GM12872 (cell line): ENCODE results near the gene PRKAR1B.

Source experiments
- TF ChIP-seq, protein P1 (sequence below): IDR thresholded peaks from 3 replicates; pipeline ENCODE4 v1.5.1; 2011; ENCODE audit warnings: low read depth, mild to moderate bottlenecking, low read length, moderate library complexity; ENCODE audit not compliant: insufficient read depth

Gene PRKAR1B

DNA sequence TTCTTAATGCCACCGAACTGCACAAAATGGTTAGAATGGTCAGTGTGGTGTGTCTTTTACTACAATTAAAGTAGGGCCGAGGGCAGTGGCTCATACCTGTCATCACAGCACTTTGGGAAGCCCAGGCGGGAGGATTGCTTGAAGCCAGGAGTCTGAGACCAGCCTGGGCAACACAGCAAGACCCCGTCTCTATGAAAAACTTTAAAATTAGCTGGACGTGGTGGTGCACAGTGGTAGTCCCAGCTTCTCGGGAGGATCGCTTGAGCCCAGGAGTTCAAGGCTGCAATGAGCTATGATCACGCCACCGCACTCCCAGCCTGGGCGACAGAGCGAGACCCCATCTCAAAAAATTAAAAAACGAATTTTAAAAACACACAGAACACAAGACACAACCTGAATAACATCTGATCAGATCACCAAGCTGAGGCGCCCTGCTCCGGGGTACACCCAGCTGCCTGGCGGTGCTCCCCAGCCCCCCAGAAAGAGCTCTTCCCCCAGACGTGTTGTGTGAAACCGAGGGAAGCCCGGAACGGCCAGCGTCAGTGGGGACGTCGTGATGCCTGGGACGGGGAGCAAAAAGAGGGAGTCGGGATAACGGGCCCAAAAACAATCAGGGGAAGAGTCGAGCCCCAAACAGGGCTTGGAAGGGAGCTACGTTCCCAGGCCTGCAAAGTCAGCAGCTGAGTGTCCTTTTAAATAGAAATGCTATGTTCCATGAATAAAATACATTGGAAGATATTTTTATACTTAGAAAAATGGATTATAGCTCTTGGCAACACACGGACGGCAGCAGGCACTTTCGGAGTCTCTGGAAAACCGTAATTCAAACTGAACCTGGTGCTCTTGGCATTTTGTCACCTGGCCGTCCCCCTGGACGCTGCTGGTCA, 126.7 kb downstream of the PRKAR1B start:
- TF ChIP-seq, protein P1, sequence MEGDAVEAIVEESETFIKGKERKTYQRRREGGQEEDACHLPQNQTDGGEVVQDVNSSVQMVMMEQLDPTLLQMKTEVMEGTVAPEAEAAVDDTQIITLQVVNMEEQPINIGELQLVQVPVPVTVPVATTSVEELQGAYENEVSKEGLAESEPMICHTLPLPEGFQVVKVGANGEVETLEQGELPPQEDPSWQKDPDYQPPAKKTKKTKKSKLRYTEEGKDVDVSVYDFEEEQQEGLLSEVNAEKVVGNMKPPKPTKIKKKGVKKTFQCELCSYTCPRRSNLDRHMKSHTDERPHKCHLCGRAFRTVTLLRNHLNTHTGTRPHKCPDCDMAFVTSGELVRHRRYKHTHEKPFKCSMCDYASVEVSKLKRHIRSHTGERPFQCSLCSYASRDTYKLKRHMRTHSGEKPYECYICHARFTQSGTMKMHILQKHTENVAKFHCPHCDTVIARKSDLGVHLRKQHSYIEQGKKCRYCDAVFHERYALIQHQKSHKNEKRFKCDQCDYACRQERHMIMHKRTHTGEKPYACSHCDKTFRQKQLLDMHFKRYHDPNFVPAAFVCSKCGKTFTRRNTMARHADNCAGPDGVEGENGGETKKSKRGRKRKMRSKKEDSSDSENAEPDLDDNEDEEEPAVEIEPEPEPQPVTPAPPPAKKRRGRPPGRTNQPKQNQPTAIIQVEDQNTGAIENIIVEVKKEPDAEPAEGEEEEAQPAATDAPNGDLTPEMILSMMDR, result no peak

DNA sequence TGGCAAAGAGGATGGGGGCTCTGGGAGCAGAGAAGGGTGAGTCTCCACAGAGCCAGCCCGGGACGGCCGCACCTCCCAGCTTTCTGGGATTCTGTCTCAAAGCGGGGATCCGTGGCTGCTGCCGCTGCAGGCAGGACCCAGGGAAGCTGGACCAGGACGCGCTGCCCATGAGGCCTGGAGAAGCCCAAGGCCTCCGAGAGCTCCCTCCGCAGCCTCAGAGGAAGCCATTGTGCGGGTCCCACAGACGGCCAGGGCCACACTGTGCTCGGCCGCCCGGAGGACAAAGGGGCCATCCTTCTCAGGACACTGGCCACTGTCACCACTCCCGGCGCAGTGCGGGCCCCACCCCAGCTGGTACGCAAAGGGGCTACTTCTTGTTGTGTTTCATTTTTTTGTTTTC, 128.2 kb downstream of the PRKAR1B start:
- TF ChIP-seq, protein P1, result no peak

DNA sequence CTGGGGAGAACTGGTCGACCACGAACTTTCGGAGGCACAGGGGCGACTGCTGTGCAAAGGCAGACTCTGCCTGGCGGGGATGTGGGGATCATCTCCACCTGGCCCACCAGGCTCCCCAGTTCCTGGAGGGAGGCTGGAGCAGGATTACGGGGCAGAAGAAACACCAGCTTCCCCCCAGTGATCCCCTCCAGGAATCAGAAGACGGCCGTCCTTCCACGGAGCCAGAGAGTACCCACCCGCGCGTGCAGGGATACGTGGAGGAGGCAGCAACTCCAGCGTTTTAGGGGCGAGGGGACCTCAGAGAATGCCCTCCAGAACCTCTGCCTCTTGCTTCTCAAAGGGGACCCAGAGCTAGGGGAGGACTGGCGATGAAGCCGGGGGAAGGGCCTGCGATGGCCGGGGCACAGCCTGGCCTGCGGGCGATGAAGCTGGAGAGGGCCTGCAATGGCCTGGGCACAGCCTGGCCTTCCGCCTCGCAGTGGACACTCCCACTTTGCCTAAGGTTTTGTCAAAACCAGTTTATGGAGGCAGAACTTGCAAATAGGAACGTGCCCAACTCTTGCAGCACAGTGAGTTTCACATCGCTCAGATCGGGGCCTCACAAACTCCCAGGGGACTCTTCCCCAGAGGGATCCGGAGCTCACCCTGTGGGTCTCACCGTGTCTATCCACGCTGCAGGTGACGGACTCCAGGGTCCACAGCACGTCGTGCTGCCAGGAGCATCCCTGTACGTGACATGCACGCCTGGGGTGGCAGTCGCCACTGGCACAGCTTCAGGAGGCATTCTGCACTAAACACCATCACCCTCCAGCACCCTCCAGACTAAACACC, 129.5 kb downstream of the PRKAR1B start:
- TF ChIP-seq, protein P1, result no peak

DNA sequence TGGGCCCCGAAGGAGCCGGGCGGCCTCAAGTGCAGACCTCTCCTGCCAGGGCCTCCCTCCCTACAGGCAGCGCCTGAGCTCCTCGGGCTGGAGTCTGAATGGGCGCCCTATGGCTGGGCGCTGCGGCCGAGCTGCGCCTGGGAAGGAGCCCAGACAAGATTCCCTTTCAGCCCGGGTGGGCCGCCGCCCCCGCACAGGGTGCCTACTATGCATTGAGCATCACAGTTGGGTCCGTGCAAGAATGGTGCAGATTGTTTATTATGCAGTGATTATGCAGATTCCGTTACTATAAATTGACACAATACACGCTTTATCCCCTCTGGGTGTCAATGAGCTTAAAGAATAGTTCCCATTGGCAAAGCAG, 130.3 kb downstream of the PRKAR1B start:
- TF ChIP-seq, protein P1, result no peak

DNA sequence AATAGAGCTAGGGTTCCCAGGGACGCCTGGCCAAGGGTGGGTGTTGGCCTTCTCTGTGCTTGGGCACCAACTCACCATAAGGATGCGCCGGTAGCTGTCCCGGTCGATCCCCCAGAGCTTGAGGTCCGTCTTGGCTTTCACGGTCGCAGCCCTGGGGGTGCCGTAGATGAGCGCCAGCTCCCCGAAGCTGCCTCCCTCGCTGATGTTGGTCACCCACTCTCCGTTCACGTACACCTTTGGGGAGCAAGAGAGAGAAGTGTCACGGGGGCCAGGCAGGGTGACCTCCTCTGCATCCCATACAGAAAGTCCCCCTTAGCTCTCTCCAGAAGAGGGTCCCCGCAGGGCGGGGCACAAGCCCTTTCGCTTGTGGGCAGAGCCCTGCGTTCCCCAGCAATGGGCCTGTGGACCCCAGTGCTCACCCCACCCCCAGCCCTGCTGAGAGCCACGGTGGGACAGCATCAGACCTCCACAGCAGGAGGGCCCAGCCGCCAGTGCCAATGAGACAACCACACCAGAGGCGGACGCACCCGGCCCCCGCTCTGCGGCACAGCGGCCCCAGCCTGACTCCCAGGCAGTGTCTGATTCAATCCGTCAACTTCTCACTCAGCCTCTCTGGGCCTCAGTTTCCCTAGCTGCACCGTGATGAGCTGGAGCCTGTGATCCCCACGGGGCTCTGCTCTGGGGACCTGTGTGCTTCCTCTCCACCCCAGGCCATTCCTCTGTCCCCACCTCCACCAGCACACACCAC, 130.8 kb downstream of the PRKAR1B start:
- TF ChIP-seq, protein P1, result no peak

DNA sequence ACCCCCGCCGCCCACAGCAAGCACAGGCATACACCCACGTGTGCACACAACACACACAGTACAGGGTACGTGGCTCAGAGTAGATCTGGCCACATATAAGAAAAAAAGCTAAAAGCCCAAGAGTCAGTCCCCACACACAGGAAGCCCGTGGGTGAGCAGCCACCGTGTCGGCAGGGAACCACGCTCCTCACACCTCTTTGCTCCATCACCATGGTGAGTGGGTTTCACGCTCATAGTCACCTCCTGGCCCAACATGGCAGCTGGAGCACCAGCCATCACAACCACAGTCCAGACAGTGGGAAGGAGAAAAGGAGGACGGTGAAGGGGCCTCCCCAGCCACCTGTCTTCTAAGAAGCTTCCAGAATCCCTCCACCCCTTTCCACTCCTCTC, 131.5 kb downstream of the PRKAR1B start:
- TF ChIP-seq, protein P1, result no peak

DNA sequence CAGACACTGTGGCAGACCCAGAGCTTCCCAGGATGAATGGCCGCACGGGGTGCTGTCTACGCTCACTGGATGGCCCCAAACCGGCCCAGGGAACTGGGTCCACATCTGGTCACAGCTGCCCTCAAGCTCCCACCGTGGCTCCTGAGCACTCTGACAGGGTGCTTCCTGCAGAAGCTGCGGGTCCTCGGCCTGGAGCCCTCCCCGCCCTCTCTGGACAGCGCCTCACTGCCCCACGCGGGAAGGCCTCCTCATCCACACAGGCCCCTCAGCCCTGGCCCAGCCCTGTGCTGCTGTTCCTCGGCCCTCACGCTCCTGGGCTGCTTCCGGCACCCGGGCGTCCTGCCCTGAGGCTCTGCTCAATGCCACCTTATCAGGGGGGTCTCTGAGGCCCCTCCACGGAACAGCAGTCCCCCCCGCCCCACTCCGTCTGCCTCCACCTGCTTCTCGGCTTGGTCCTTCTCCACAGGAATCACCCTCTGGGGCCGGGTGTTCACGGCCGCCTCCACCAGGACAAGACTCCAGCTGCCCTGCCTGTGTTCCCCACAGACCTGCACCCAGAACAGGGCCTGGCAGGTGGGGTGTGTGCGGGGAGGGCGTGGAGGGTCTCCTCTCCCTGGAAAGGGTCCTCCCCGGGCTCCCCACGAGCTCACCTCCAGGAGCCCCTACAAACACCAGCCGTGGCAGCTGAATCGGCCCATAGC, 132.0 kb downstream of the PRKAR1B start:
- TF ChIP-seq, protein P1, result no peak
